Retinal pigment epithelial cell (primary cell): ENCODE data around the gene PGGHG.

ENCODE experiments used
- DNase-seq: peaks from one replicate; pipeline ENCODE4 v3.0.0-alpha.2; 2010; ENCODE audit warnings: low read depth
- H3K4me3 ChIP-seq: 2 replicates; pipeline ENCODE4 v1.5.1; 2011; ENCODE audit warnings: mild to moderate bottlenecking, low read length, control low read depth, moderate library complexity
- TF ChIP-seq, protein P1 (sequence below): conservative IDR thresholded peaks from 2 replicates; pipeline ENCODE4 v1.5.1; 2011; ENCODE audit warnings: low read depth, low read length, control low read depth, inconsistent platforms

The PGGHG gene

DNA sequence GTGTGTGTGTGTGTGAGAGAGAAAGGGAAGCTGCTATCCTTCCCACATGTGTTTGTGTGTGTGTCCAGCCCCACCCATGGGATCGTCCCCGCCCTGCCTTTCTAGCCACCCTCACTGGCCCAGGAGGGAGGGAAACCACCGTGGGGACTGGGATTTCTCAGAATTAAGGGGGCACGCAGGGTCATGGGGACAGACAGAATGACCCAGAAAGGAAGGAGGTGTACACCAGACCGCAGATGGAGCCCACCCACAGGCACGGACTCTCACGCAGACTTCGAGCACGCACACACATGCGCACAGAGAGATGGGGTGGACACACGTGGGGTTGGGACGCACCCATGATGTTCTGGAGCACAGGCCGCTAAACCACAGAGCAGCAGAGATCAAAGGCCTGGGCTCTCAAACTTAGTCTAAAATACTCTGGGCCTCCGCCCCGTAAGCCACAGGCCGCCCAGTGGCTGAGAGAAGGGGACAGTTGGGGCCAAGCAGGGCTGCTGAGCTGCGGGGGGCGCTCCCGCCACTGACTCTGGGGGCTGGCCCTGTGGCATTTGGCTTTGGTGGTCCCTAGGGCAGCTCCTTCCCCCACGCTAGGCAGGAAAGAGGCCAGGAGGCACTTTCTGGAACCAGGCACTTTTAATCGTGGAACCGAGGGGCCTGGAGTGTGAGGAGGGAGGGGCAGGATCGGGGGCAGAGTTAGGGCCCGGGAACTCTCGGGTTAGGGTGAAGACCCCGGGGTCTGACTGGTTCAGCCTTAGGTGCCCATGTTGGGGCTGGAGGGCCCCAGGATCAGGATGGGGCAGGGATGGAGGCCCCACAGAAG lies 8.9 kb downstream of the PGGHG start:
- no peak overlapping the region for H3K4me3 ChIP-seq
- TF ChIP-seq, protein P1, sequence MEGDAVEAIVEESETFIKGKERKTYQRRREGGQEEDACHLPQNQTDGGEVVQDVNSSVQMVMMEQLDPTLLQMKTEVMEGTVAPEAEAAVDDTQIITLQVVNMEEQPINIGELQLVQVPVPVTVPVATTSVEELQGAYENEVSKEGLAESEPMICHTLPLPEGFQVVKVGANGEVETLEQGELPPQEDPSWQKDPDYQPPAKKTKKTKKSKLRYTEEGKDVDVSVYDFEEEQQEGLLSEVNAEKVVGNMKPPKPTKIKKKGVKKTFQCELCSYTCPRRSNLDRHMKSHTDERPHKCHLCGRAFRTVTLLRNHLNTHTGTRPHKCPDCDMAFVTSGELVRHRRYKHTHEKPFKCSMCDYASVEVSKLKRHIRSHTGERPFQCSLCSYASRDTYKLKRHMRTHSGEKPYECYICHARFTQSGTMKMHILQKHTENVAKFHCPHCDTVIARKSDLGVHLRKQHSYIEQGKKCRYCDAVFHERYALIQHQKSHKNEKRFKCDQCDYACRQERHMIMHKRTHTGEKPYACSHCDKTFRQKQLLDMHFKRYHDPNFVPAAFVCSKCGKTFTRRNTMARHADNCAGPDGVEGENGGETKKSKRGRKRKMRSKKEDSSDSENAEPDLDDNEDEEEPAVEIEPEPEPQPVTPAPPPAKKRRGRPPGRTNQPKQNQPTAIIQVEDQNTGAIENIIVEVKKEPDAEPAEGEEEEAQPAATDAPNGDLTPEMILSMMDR, result no peak
- no peak for DNase-seq

DNA sequence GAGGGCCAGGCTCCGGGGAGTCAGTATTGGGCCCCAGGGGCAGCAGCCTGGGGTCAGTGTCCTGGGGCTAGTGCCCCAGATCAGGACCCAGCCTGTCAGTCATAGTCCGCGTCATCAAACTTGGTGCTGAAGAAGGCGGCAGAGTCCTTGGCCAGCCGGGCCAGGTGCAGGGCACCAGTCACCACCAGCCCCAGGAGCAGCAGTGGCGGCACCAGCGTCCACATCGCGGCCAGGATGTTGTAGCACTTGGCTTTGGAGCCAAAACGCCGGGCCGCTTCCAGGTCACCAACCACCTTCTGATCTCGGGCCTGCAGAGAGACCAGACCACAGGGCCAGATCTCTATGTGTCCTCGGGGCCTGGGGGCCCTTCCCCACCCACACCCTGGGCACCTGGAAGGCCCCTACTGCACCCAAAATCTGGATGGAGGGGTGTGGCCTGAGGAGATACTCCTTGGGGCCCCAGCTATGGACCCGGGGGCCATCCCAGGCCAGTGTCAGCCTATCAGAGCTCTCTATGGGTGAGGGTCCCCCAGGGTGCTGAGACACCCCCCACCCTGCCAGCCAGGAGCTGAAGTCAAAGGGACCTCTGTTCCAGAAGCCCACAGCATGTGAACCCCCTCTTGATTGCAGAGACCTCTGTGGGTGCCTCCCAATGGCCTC lies 9.6 kb downstream of the PGGHG start:
- TF ChIP-seq, protein P1, result no peak
- H3K4me3 ChIP-seq, result no peak overlapping the region
- DNase-seq, result no peak

DNA sequence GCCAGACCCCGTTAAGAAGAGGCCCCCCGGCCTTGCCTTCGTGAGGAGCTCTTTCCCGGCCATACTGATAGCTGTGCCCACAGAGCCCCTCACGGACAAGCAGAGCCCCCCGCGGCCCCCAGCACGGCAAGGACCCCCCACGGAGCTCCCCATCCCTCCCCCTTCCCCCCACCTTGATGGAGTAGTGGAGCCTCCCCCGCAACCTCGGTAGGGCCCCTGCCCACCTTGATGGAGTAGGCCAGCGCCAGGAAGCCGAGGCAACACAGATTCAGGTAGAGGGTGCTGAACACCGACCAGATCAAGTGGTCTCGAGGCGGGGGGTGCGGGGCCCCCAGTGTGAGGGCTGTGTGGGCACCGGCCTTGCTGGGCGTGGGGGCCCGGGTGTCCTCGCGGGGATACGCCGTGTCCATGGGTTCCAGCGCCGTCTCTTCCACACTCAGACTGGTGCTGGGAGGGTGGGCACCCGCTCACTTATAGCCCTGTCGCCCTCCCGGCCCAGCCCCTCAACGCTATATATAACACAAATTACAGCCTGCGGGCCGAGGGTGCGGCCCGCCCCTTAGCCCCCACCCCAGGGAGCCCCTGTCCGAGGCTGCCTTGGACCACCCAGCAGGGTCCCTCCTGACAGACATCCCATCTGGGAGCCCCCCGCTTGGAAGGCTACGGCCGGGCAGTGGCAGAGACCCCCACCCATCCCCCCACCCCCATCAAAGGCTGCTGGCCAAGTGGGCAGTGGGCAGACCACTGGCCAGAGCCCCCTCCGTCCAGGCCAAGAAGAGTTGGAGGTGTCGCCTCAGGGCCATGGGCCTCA lies 10.4 kb downstream of the PGGHG start, which contains the start of gene IFITM5:
Gene IFITM5, minus strand, starts transcription at position 446 of the 811 bp plus-strand sequence. Its CDS starts 36 bp downstream, at position 410.
- H3K4me3 ChIP-seq, result no peak within 1 kb of the TSS
- TF ChIP-seq, protein P1, result no peak
- no peak for DNase-seq

DNA sequence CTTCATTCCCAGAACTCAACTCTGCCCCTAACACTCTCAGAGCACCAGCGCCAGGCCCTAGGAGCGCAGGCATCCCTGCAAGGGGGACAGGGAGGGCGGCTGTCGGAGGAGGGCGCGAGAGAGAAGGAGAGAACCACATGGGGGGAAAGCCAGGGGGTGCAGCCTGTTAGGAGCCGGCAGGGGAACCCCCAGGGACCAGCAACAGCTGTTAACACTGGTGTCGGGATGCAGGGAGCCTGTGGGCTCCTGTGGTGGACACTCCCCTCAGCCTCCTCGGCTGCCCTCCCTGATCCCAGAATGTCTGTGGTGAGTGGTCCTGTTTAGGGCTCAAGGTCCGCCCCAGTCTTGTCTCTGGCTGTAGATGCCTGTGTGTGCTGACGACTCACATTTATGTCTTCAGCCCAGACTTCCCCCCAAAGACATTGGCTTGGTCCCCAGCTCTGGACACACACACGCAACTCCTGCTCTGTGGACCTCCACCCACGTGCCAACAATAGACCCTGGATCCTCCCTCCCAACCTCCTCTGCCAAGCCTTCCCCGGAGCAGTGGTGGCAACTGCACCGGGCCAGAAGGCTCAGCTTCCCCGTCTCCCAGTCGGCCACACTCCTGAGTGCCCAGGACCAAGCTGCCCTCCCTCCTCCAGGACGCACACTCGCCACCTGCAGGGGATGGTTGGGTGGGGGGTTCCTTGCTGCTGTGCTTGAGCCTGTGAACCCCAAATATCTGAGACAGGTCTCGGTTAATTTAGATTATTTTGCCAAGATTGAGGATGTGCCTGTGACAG lies 11.2 kb downstream of the PGGHG start:
- DNase-seq, result no peak
- TF ChIP-seq, protein P1, result peak; percentile 23
- no peak overlapping the region for H3K4me3 ChIP-seq

DNA sequence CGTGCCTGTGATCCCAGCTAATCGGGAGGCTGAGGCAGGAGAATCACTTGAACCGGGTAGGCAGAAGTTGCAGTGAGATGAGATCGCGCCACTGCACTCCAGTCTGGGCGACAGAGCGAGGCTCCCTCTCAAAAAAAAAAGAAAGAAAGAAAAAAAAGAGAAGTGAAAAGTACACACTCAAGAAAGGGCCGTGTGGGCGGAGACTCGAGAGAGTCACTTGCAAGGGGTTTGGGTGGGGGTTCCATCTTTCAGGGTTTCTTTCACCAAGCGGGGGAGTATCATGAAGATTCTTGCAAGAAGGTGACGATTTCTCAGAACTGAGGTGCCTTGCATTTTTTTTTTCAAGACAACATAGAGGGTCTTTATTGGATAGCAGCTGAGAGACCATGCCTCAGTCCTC lies 14.4 kb downstream of the PGGHG start:
- DNase-seq, result no peak
- TF ChIP-seq, protein P1, result no peak
- H3K4me3 ChIP-seq, result no peak overlapping the region

DNA sequence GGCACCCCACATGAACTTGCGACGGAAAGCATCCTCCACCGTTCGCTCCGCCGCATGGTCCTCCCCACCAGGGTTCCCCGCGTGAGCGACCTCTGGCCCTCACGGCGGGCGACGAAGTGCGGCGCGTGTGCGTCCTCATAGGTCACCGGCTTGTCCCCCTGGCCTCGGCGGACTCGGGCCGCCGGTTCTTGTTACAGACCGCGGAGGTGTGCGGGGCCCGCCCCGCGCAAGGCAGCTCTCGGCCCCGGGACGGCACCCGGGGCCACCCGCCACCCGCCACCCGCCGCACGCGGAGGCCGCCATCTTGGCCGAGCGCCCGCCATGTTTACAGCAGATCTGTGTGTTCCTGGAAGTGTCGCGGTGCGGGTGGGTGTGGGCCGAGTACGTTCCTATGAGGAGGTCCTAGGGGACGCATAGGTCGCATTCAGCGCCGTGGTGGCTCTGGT lies 15.2 kb downstream of the PGGHG start:
- H3K4me3 ChIP-seq, result no peak overlapping the region
- no peak for DNase-seq
- TF ChIP-seq, protein P1, result no peak
